Keratinocyte (primary cell): ENCODE measurements around the gene S100A5. TPM values are rescaled to one million over a fixed set of nuclear protein-coding genes. Genes with fewer than 3 reads are reported as not detected.

Experiments
- DNase-seq: peaks from one replicate; pipeline ENCODE4 v3.0.0-alpha.2; 2011; ENCODE audit warnings: low read depth, missing footprints, low spot score
- FAIRE-seq: peaks from 2 replicates; lab custom pipeline; 2011; peaks lifted over from hg19 to GRCh38; lab: Jason Lieb, UNC
- H2AFZ ChIP-seq: 2 replicates; pipeline ENCODE4 v1.6.0; 2012; ENCODE audit warnings: low read length, control low read depth, inconsistent platforms; ENCODE audit not compliant: control insufficient read depth
- H3K27ac ChIP-seq: 2 replicates; pipeline ENCODE4 v1.5.1; 2011; ENCODE audit warnings: low read length; ENCODE audit not compliant: control insufficient read depth, insufficient read depth
- H3K27me3 ChIP-seq: 3 replicates; pipeline ENCODE4 v1.6.0; 2011; ENCODE audit warnings: low read length; ENCODE audit not compliant: control insufficient read depth, insufficient read depth; ENCODE audit errors: extremely low read depth
- H3K36me3 ChIP-seq, 2 experiments: 2 replicates in 1 of 2; 3 replicates in 1 of 2; pipeline ENCODE4 v1.5.1; 2011; ENCODE audit warnings: low read length in 2 of 2, mild to moderate bottlenecking in 1 of 2; ENCODE audit not compliant: control insufficient read depth in 2 of 2, insufficient read depth in 2 of 2; ENCODE audit errors: extremely low read depth in 1 of 2
- H3K4me1 ChIP-seq: 3 replicates; pipeline ENCODE4 v1.5.1; 2011; ENCODE audit warnings: low read length; ENCODE audit not compliant: control insufficient read depth, insufficient read depth; ENCODE audit errors: extremely low read depth
- H3K4me2 ChIP-seq: 3 replicates; pipeline ENCODE4 v1.6.0; 2011; ENCODE audit warnings: low read depth, low read length; ENCODE audit not compliant: control insufficient read depth, insufficient read depth; ENCODE audit errors: extremely low read depth
- H3K4me3 ChIP-seq, 3 experiments: fragments of 200-600 bp in 1 of 3; sonication (generic) in 1 of 3; 2 replicates in 2 of 3; 3 replicates in 1 of 3; pipeline ENCODE4 v1.5.1; 2011 to 2016; ENCODE audit warnings: low read length in 3 of 3, mild to moderate bottlenecking in 3 of 3, control low read depth in 2 of 3, inconsistent platforms in 1 of 3, low read depth in 1 of 3, mixed read lengths in 1 of 3, mixed run types in 1 of 3, moderate library complexity in 1 of 3; ENCODE audit not compliant: control insufficient read depth in 2 of 3, insufficient read depth in 2 of 3; ENCODE audit errors: extremely low read depth in 1 of 3
- H3K79me2 ChIP-seq: 2 replicates; pipeline ENCODE4 v1.6.0; 2012; ENCODE audit warnings: low read length; ENCODE audit not compliant: control insufficient read depth, insufficient read depth
- H3K9ac ChIP-seq: 3 replicates; pipeline ENCODE4 v1.6.0; 2011; ENCODE audit warnings: low read length; ENCODE audit not compliant: control insufficient read depth, insufficient read depth; ENCODE audit errors: extremely low read depth
- H3K9me1 ChIP-seq: 3 replicates; pipeline ENCODE4 v1.6.0; 2011; ENCODE audit warnings: low read length; ENCODE audit not compliant: control insufficient read depth, insufficient read depth; ENCODE audit errors: extremely low read depth
- H3K9me3 ChIP-seq: 2 replicates; pipeline ENCODE4 v1.5.1; 2012; ENCODE audit warnings: low read depth, low read length; ENCODE audit not compliant: control insufficient read depth
- H4K20me1 ChIP-seq: 3 replicates; pipeline ENCODE4 v1.6.0; 2011; ENCODE audit warnings: low read length; ENCODE audit not compliant: control insufficient read depth, insufficient read depth; ENCODE audit errors: extremely low read depth
- CTCF ChIP-seq, 3 experiments: IDR thresholded peaks in 1 of 3; conservative IDR thresholded peaks in 1 of 3; optimal IDR thresholded peaks in 1 of 3; 2 replicates in 2 of 3; 3 replicates in 1 of 3; pipeline versions ENCODE3 to v1.5.1; 2011; ENCODE audit warnings: low read length in 3 of 3, mild to moderate bottlenecking in 3 of 3, moderate library complexity in 2 of 3, control low read depth in 1 of 3, inconsistent platforms in 1 of 3; ENCODE audit not compliant: insufficient read depth in 2 of 3; ENCODE audit errors: extremely low read depth in 1 of 3
- EZH2 ChIP-seq: IDR thresholded peaks from one replicate; pipeline ENCODE4 v1.6.1; 2012; ENCODE audit warnings: inconsistent platforms, mild to moderate bottlenecking, low read length, moderate library complexity
- dilution Hi-C: fragments of 300-500 bp; cut with MboI; formaldehyde crosslinking; loops from one replicate; pipeline ENCODE4 v1.7.0; 2020; ENCODE audit warnings: low sequenced_read_pairs; ENCODE audit not compliant: extremely low pct_ligation_motif_present
- polyA plus RNA-seq, 5 experiments: library from polyadenylated mRNA; depleted of rRNA in 3 of 5; stranded (reverse) in 3 of 5; stranded (forward) in 1 of 5; unstranded in 1 of 5; fragments of >200 nt; gene quantifications; 1 replicate in 1 of 5; 2 replicates in 3 of 5; 3 replicates in 1 of 5; pipeline versions ENCODE4 v1.2.1 to v1.2.3, GENCODE V29; 2011 to 2012; ENCODE audit warnings: missing spikeins in 2 of 5, low read depth in 1 of 5, low replicate concordance in 1 of 5

The S100A5 gene
- polyA plus RNA-seq, 1 donor (not counting 4 experiments of a cell fraction or from before 2014, with no cell fraction given), result 0.20 TPM

DNA sequence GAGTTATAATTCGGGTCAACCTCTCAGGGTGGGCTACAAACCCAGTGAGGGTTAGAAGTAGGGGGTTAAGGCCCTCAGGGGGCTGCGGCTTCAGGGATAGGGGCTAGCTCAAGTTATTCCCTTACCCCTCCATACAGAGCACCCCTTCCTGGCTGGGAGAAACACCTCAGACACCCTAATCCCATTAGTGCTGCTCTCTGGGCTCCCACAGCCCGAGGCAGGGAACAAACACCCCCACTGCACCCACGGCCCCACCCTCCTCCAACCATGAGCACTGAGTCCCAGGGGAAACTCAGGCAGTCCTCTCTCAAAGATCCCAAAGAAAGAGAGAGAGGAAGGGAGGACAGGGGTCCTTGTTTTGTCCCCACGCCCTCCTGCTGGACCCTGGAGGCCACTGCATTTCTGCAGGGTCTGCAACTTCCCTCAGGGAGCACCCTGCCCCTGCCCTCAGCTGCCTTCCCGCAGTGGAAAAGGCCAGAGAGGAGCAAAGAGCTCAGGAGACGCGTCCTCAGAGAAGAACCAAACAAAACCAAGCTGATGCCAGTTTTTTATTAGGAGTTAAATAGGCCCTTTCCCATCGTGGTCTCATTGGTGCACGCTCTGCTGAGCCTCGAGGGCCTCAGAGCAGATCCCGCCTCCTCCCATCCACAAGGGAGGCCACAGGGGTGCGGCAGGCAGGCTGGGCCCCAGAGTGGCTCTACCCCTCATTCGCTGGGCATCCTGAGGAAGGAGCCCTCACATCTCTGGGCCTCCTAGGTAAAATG, 6.2 kb upstream of the S100A5 start:
- Histone ChIP-seq H3K36me3 (peaks cover 1 to 11% of the 10 kb centered on the region in 2 experiments), H3K27ac (no peak overlapping the region), H4K20me1 (no peaks in the 10 kb centered on the region), H3K9ac (no peak overlapping the region), H3K9me3 (no peaks in the 10 kb centered on the region), H3K4me1 (peaks cover 64% of the 10 kb centered on the region), H3K27me3 (no peaks in the 10 kb centered on the region), H3K9me1 (no peaks in the 10 kb centered on the region), H2AFZ (no peak overlapping the region), H3K4me3 (no peak overlapping the region), H3K4me2 (no peak overlapping the region), H3K79me2 (no peaks in the 10 kb centered on the region)
- no peak for FAIRE-seq
- no peak for DNase-seq
- dilution Hi-C loops, result no loop called here
- TF ChIP-seq CTCF (optimal IDR thresholded peaks at IDR 0.05 in 1 of 3, IDR thresholded peaks at IDR 0.05 in 1 of 3, conservative IDR thresholded peaks at IDR 0.05 in 1 of 3; ENCODE audit: extremely low read depth in 1 of 3, insufficient read depth in 2 of 3, low read length in 3 of 3), result no peak
- no peak for TF ChIP-seq EZH2

GRCh38 chr1:153546371-153546770, 5.6 kb upstream of the S100A5 start:
- H3K4me1 ChIP-seq, result peaks cover 64% of the 10 kb centered on the region
- H3K36me3 ChIP-seq, result peaks cover 1 to 11% of the 10 kb centered on the region in 2 experiments
- no peaks in the 10 kb centered on the region for H3K9me3 ChIP-seq
- no peak overlapping the region for H3K27ac ChIP-seq
- no peaks in the 10 kb centered on the region for H4K20me1 ChIP-seq
- DNase-seq (no peak), FAIRE-seq (no peak)
- no peak overlapping the region for H2AFZ ChIP-seq
- dilution Hi-C loops, result no loop called here
- no peaks in the 10 kb centered on the region for H3K27me3 ChIP-seq
- no peak overlapping the region for H3K4me3 ChIP-seq
- H3K9ac ChIP-seq, result no peak overlapping the region
- H3K4me2 ChIP-seq, result no peak overlapping the region
- no peaks in the 10 kb centered on the region for H3K79me2 ChIP-seq
- no peak for TF ChIP-seq EZH2
- no peak for TF ChIP-seq CTCF (optimal IDR thresholded peaks at IDR 0.05 in 1 of 3, IDR thresholded peaks at IDR 0.05 in 1 of 3, conservative IDR thresholded peaks at IDR 0.05 in 1 of 3; ENCODE audit: extremely low read depth in 1 of 3, insufficient read depth in 2 of 3, low read length in 3 of 3)
- H3K9me1 ChIP-seq, result no peaks in the 10 kb centered on the region
